GM12892 (cell line): Measurements from ENCODE around the gene WHAMM.

Source experiments
- DNase-seq: peaks from one replicate; pipeline ENCODE4 v3.0.0; 2011; ENCODE audit not compliant: insufficient read length
- FAIRE-seq: peaks from 2 replicates; lab custom pipeline; 2011; peaks lifted over from hg19 to GRCh38; lab: Jason Lieb, UNC
- POLR2A ChIP-seq: IDR thresholded peaks from 2 replicates; pipeline ENCODE4 v1.6.1; 2011; ENCODE audit warnings: low read depth, low read length, control low read depth
- POLR2AphosphoS5 ChIP-seq: IDR thresholded peaks from 2 replicates; pipeline ENCODE4 v1.6.1; 2011; ENCODE audit warnings: low read depth, low read length, control low read depth
- TAF1 ChIP-seq: IDR thresholded peaks from 2 replicates; pipeline ENCODE4 v1.6.1; 2011; ENCODE audit warnings: low read depth, mild to moderate bottlenecking, control low read depth, low read length, borderline replicate concordance

The WHAMM gene

DNA sequence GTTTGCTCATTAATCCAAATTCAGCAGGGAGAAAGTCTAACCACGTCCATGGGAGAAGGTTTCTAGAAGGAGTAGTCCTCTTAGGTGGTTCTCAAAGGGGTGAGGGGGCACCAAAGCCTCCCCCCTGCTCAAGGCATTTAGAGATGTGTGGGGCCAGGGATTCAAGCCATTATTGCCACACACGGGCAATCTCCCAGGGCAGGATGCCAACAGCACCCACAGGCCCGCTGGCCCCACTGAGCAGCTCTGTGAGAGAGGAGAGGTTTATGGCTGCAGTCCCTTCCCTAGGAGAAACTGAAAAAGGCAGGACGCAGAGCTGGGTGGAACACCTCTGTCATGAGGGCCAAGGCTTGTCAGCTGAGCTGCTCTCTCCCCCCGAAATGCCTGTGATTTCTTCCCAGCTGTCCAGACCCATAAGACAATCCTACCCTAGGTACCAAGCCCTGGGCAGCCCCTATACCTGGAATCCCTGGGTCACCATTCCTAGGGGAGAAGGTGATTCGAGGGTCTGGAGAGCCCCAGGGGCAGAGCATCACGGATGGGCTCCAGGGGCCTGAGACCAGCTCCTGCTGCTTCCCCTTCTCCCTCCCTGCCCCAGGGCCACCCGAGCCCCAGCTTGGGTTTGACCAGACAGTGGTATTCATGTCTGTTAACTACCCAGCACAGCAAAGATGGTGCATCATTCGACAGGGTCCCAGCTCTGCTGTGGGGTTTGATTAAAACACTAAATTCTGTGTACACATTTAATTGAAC lies 39.0 kb downstream of the WHAMM start:
- no peak for DNase-seq
- TF ChIP-seq POLR2A (no peak), POLR2AphosphoS5 (no peak), TAF1 (no peak)
- FAIRE-seq = no peak

DNA sequence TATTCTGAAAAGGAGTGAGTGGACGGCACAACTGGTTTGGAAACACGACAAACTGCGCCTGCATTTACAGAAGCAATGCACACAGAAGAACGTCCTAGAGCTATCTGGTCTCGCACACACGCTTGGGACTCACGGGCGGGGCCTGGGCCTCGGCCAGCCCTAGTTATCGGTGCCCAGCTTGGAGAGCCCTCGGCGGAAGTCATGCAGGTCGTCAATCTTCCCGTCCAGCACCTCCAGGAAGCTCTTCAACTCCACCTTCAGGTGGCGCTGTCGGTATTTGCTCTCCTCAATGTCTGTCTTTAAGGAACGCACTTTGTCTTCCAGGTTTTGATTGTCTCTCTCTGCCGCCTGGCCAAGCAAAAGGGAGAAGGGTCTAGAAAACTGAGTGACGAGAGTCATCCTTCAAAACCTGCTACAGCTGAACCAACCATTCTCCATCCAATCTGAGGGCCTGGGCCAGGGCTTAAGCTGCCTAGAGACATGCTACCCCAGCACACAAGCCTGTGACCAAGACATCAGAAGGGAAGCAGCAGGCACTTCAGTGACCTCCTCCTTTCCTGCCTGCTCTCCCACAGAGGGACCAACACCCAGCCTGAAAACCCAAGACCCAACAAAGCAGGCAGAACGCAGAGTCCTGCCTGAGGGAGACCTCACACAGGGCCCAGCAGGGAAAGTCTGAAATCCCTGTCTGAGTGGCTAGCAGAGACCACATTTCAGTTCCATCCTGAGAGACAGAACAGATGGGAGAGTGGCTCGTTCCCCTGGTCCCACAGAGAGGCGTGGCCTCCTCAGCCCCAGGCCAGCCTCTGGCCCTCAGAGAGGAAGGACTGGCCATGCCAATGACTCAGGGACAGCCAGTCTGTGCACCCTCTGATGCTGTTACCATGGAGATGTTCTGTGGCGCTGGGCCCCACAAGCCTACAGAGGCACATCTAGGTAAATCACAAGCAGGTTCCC lies 40.4 kb downstream of the WHAMM start:
- DNase-seq (no peak), FAIRE-seq (no peak)
- TF ChIP-seq POLR2AphosphoS5 = no peak

DNA sequence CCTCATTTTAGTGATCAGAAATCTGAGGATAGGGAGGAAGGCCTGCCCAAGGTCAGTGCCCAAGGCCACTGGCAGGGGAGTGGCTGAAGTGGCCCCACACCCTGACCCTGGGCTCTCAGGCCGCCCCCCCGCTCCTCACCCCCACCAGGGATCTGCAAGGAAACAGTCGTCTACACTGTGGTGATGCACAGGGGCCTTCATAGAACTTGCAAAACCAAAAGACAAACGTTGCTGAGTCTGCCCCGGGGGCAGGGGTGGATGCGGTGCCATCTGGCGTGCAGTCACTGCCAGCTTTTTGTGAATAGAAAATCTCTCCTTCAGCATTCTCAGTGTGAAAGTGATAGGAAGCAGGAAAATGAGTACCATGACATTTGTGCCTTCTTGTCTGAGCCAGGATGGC lies 41.3 kb downstream of the WHAMM start:
- FAIRE-seq = no peak
- DNase-seq = no peak
- TF ChIP-seq POLR2AphosphoS5 (no peak), TAF1 (no peak), POLR2A (no peak)

DNA sequence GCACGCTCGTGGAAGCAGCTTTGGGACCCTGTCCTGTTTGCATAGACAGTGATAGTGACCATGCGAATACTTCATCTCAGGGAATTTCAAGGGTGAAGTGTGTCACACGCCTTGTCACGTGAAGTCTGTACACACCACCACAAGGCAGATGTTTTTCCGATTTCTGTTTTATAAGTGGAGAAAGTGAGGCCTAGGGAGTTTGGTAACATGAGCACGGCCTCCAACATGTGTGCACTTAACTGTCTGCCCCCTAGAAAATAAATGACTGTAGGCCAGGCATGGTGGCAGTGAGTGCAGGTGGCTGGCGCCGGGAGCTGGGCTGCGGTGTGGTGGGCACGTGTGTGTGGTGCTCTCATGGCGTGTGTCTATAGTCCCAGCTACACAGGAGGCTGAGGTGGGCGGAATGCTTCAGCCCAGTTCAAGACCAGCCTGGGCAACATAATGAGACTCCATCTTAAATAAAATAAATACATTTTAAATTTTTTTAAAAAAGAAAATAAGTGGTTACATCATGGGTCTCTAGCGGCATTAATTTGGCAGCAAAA lies 42.0 kb downstream of the WHAMM start:
- TF ChIP-seq POLR2AphosphoS5 (no peak), TAF1 (no peak), POLR2A (no peak)
- no peak for DNase-seq
- FAIRE-seq = no peak

DNA sequence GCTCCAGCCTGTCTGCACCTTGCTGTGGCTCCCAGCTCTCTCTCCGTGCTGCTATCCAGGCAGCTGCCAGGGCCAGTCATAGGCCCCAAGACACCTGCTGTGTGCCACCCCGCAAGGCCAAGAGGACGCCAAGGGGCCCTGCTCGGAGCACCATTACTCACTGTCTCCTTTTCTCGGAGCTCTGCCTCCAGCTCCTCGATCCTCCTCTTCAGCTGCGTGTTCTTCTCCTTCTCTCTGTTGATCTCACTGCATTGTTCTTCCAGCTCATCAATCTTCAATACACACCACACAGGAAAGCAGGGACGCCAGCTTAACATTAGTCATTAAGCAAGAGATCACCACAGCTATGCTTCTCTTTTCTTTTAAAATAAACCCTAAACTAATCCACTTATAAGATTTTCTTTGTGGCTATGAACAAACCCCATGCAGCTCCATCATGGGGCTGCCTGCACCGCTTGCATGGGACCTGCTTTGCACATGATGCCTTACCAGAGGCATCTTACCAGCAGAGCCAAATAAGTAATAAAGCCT lies 42.6 kb downstream of the WHAMM start:
- TF ChIP-seq TAF1 = no peak
- no peak for TF ChIP-seq POLR2AphosphoS5
- TF ChIP-seq POLR2A = no peak
- FAIRE-seq (no peak), DNase-seq (no peak)

DNA sequence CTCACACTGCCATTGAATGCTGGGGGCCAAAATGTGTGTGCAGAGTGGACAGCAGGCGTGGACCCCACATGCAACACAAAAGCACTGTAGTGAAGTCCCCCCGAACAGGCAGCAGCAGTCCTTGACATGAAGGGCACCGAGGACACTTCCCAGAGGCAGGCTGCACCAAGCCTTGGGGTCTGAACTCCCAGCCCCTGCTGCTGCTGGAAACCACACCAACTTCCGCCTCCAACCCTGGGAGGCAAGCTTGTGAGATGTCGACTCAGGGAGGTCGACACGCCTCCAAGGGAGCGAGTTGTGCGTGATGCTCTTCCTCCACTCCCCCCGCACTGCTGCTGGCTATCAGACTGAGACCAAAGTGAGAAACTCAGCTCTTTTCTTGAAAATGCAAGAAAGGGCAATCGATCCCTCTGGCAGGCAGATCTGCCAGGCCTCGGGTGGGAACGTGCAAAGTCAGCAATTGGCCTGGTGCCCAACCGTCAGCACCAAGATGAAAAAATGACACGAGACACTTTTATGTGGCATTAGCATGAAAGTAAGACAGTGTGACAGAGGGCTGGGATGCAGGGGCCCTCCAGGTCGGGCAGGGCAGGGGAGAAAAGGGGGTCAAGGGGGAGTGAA lies 43.6 kb downstream of the WHAMM start:
- DNase-seq = no peak
- no peak for FAIRE-seq

DNA sequence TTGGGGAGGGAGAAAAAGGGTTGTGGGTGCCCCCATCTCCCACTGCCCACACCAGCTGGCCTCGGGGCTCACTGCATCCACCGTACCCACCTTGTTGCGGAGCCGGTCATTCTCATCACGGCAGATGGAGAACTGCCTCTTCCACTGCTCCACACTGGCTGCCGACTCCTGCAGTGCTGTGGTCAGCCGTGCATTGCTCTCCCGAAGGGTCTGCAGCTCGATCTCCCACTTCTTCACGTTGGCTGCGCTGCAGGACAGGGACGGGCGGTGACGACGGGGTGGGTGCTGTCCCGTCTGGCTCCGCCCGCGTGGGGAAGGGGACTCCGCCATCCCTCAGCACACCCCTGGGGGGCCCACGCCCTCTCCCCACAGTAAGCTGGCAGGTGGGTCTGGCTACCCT lies 45.1 kb downstream of the WHAMM start:
- TF ChIP-seq TAF1 (no peak), POLR2AphosphoS5 (no peak), POLR2A (no peak)
- DNase-seq (no peak), FAIRE-seq (no peak)

More for the DNA sequence above, 43.6 kb downstream of the WHAMM start:
- no peak for TF ChIP-seq POLR2A
- TF ChIP-seq POLR2AphosphoS5 = no peak
- no peak for TF ChIP-seq TAF1

DNA sequence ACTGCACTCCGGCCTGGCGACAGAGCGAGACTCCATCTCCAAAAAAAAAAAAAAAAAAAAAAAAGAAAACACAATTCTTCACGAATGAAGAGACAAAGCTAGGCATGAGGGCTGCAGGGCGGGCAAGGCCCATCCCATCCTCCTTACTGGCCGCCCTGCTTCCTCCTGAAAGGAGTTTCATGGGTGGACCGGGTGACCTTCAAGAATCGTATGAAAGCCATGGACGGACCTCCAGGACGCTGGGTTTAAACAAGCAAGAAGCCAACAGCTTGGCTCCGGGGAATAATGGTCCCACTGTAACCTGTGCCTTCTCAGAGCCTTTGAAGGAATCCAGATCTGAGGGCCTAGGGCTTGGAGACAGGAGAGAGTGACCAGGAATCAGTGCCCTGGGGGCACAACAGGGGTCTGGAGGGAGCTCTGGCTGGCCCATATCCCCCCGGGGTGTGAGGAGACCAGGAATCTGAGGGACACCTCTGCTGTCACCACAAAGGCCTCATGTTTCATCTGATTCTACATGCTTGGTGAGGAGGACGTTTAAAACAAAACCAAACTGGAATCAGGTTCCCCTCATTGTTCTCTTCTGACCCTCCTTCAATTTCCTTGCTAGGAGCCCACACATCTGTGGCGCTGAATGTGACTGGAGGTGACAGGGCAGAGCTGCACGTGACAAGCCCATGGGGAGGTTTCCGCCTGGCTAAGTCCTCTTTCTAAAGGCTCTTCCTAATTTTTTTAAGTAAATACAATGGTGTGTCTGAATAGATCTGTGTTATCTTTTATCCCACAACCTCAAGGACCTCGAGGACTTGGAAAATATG lies 46.1 kb downstream of the WHAMM start:
- DNase-seq = no peak
- TF ChIP-seq POLR2A (no peak), POLR2AphosphoS5 (no peak), TAF1 (no peak)
- no peak for FAIRE-seq

DNA sequence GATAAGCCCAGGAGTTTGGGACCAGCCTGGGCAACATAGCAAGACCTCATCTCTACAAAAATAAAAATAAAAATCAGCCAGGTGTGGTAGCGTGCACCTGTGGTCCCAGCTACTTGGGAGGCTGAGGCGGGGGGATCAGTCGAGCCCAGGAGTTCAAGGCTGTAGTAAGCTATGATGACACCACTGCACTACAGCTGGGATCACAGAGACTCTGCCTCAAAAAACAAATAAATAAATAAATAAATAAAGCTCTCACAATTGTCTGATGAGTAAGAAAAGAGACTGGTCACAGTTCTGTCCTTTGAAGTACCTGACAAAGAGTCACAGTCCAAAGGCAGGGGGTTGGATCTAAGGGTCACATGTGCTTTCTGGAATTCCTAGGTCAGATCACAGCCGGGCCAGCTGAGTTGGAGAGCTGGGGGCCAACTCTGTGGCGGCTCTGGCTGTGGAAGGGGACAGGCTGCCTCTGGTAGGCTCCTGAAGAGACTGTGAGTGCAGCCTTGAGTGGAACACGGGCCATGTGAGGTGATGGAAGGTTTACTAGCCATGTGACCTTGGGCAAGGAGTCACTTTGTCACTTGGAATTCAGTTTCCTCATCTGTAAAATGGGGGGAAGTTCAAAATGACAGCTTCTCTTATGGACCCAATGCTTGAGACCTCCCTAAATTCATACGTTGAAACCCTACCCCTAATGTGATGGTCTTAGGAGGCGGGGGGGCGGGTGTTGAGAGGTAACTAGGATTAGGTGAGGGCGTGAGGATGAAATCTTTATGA lies 47.2 kb downstream of the WHAMM start:
- no peak for DNase-seq
- FAIRE-seq = no peak
- TF ChIP-seq TAF1 = no peak
- TF ChIP-seq POLR2A = no peak
- no peak for TF ChIP-seq POLR2AphosphoS5

DNA sequence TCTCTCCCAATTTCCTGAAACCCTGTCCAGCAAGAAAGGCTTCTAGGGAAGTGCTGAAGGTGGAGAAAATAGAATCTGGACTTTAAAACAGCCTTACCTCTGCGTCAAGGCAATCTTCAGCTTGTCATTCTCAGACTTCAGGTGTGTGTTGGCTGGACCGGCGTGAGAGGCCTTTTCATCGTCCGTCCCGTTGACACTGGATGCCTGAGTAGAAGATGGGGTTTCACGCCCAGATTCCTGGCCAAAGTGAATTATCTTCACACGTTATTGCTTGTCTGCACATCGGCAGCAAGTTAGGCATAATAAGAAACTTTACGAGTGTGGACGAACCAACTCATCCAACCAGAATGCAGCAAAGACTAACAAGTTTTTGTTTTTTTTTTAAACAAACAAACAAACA lies 49.5 kb downstream of the WHAMM start:
- FAIRE-seq (no peak), DNase-seq (no peak)
- no peak for TF ChIP-seq TAF1
- TF ChIP-seq POLR2AphosphoS5 = no peak
- TF ChIP-seq POLR2A = no peak
